HG02798 (cell line): ENCODE measurements around the gene LSAMP.
"Not testable (repeated sequence)": the region's sequence is repeated elsewhere in the genome, so short reads cannot be mapped to it uniquely, and the experiment has no call there.

Experiments
- ATAC-seq: cut with Tn5 transposase; IDR thresholded peaks from one replicate; pipeline ENCODE4 v1.9.1; 2021; ENCODE audit warnings: mild to moderate bottlenecking; ENCODE audit not compliant: unreplicated experiment, poor library complexity

LSAMP gene

DNA sequence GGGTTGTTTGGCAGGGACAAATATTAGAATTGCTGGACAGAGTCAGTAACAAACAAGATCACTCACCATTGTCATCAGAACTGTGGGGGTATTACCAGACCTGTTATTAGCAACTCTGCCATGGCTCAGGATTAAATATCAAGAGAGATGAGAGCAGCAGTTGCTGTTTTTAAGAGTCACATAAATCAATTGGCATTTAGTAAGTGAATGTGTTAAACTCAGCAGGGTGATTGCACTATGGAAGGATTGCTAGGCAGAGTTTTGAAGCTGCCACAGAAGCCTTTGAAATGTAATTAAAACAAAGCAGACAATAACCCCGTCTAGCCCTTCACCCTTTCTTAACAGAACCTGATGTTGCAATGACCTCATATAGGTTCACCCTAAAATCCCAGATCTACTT is 583.2 kb downstream of the LSAMP start:
- ATAC-seq, result no peak

GRCh38 chr3:115861166-115861733 is 584.0 kb downstream of the LSAMP start:
- no peak for ATAC-seq

- no peak for ATAC-seq
Observed at GRCh38 chr3:115860766-115861165, 584.5 kb downstream of the LSAMP start.

DNA sequence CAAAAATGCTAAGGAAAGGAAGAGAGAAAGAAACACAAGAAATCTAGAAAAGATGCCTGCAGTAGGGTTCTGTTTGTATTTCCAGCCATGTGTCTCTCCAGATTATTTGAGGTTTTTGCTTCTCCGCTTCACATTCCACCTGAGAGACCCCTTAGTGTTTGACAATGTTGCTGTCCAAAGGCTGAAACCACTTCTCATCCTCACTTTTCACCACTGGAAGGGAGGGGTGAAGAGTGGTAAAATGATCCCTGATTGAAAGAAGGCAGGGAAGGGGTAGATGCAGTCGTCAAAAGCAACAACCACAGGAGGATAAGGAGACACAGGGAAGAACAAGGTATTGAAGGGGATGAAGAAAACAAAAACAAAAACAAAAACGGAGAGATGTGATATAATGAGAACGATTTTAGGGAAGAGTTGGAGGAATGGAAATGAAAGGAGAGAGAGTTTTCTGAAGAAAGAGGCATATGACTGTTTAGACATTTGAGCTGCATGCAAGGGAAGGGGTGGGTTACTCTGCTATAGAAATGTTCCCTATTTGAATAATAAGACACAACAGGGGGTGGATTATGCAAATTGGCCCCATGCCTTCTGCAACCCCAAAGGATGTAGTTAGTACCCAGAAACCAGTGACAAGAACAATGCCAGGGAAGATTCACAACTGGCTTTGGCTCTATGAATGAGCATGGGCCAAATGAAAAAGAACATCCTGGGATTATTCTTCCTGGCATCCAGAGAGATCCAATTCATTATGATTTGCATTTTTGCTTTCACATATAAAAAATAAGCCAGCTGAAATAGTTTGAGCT is 586.1 kb downstream of the LSAMP start:
- ATAC-seq, result no peak

- ATAC-seq, result no peak
Observed at GRCh38 chr3:115857518-115858136, 587.7 kb downstream of the LSAMP start.

DNA sequence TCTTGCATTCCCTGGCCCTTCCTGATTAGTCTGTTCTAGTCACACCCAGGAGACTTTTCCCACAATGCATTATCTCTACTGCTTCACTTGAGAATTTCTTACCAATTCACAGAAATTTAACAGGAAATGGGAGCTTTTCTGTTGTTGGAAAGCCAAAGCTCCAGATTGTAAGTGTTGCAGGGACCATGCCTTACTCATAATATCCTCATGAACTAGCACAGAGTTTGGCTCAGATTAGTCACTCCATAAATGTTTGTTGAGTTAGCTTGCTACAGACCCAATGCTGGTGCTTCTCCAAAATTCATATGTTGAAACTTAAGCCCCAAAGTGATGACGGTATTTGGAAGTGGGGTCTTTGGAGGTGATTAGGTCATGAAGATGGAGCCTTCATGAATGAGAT is 589.4 kb downstream of the LSAMP start:
- no peak for ATAC-seq

GRCh38 chr3:115853104-115853503 is 592.2 kb downstream of the LSAMP start:
- no peak for ATAC-seq

DNA sequence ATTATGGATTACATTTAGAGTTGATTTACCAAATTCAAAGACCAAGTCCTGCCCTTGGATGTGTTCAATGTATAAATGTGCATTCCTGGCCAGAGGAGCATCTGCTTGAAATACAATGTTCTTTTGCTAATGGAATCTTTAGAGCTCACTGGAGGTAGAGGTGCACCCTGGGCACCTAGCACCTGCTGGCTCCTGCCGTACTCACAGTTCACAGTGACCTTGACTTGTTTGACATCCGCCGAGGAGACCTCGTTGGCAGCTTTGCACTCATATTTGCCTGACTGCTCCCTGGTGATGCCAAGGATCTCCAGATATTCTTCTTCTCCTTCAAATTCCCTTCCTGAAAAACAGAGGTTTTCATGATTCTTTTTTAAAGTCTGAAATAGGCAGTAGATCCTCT is 593.0 kb downstream of the LSAMP start:
- ATAC-seq, result no peak

DNA sequence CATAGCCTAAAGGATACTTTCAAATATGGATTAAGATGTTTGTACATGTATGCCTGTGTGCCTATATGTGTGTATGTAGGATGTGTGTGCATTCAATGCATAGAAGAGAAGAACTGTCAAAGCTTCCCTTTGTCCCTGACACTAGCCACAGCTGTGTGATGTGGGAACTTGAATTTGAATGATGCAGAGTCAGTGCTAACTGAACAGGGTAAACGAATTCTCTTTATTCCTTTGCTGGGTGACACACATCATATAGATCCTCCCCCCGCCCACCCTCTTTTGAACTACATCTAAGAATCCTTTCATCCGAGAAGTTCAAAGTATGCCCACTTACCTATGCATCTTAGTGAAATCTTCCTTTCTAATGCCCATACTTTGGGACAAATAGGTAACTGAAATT is 593.7 kb downstream of the LSAMP start:
- ATAC-seq, result no peak

DNA sequence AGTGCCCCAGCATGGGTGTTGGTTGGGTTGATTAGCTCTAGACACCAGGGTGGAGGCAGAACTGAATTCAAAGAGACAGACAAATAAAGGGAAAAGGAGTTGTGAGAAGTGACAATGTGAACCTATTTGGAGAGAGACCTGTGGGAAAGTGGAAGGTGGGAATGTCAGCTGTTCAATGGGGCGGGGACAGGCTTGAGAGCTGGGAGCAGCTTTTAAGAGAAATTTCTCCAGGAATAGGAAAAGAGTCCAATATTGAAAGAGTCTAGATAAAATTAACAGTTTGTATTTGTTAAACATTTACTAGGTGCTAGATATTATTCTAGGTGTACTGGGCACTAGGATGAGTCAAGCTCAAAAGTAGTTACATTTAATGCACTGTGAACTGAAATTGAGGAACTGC is 596.6 kb downstream of the LSAMP start:
- ATAC-seq, result no peak

DNA sequence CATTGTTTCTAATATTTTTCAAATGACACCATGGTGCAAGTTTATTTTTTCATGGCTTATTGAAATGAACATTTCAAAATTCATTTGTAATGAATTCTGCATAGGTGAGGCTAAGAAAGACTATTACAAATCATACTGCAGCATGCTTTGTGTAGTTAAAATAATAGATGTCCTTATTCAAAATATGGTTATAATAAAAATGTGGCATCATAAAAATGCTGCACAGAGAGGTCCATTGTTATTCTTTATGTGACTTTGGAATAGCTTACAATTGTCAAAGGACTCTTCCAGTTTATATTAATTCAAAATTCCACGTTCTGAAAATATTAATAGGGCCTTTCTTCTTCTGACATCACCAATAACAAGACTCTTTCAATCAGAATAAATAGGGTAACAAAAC is 599.3 kb downstream of the LSAMP start:
- no peak for ATAC-seq

DNA sequence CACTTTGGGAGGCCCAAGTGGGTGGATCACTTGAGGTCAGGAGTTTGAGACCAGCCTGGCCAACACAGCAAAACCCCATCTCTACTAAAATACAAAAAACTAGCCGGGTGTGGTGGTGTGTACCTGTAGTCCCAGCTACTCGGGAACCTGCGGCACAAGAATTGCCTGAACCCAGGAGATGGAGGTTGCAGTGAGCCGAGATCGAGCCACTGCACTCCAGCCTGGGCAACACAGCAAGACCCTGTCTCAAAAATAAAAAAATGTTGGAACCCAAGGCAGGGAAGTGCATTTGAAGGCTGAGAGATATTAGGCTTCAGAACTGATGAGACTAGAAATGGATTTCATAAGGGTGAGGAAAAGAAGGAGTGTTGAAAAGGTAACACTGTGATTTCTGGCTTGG is 600.6 kb downstream of the LSAMP start:
- ATAC-seq, result not testable (repeated sequence)

DNA sequence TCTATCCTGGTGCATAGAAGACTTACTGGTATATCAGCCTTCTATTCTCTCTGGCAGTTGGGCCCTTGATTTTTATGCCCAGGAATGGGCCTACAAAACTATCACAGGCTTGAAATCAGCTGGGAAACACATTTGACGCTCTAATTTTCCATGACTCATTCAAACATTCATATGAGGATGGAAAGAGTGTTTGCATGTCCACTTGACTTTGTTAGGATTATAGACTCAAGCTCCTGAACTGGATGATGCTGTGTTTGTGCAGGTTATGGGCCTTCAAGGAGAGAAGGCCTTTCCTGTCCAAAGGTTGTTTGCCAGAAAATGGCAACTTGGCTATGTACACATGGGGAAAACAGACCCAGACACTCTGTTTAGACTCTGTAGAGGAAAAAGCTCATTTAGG is 602.1 kb downstream of the LSAMP start:
- ATAC-seq, result no peak

GRCh38 chr3:115839246-115839645 is 606.0 kb downstream of the LSAMP start:
- ATAC-seq, result no peak

- no peak for ATAC-seq
Observed at GRCh38 chr3:115838786-115839185, 606.5 kb downstream of the LSAMP start.

GRCh38 chr3:115836944-115837343 is 608.3 kb downstream of the LSAMP start:
- no peak for ATAC-seq

DNA sequence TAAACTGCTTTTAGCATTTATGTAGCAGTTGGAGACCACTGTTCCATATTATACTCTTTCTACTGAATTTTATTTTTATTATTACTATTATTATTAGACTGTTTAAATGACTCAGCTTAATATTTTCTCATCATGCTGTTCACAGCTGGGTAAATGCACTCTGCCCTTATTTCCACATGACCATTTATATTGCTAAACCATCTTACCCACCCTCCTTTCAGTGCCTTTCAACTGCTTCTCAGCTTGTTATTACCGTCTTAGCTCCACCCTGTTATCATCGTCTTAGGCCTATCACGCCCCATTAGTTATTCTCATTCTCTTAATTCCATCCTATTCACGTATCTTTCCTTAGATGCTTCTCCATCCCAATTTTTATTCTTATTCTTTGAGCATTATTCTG is 609.3 kb downstream of the LSAMP start:
- no peak for ATAC-seq

GRCh38 chr3:115834068-115834467 is 611.2 kb downstream of the LSAMP start:
- no peak for ATAC-seq

DNA sequence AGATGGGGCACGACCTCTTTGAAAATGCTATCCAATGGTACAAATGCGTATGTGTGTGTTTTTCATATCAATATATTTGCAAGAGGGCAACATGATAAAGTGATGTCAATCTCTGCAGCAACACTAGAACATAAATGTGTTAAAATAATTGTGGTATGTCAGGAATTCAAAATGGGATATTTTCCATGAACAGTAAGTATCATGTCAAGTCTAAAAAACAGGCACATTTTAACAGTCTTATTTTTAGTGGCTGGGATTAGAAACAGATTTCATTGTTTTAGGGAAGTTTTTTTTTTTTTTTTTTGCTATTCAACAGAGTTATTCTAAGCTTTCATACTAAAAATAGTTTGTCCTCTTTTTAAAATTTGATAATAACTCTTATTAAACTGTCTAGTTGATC is 612.2 kb downstream of the LSAMP start:
- ATAC-seq, result no peak

DNA sequence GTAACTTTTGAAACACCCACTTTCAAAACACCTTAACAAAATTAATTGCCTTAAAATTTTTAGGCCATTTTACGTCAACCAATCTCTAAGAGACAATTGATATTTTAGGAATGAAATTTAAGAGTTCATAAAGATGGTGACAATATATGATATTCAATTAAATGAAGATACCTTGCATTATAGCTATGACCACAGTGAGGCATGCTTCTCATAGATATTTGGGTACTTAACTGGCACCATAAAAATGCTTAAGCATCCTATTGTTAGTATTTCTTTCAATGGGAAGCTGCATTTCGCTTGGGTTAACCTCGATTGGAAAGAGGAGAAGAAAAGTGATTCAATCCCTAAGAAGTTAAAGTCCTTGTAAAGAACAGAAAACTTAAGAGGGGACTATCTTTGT is 613.0 kb downstream of the LSAMP start:
- ATAC-seq, result no peak

DNA sequence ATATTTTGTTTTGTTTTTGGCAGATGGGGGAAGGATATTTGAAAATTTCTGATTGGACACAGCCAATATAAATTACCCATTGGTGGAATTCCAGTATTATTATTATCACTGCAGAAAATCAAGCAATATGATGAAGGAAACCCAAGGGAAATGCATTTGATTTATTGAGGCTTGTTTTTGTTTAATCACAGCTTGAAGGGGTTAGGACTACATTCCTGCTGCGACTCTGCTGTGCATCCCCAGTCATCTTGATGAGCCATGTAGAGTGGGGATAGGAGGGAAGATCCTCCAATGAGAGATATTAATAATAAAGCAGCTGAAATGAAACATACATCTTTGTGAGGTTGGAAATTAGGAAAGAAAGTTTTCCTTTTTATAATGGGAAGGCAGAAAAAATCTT is 613.4 kb downstream of the LSAMP start:
- ATAC-seq, result no peak
